HuH-7 (cell line): Measurements from ENCODE around the gene ESR2.
A peak's percentile ranks its signal among the peaks of the same experiment; 100 is the strongest.
"Not testable (repeated sequence)": the region's sequence is repeated elsewhere in the genome, so short reads cannot be mapped to it uniquely, and the experiment has no call there.

Source experiments
- DNase-seq: peaks from one replicate; pipeline ENCODE4 v3.0.0; 2011; ENCODE audit warnings: low spot score

The ESR2 gene

DNA sequence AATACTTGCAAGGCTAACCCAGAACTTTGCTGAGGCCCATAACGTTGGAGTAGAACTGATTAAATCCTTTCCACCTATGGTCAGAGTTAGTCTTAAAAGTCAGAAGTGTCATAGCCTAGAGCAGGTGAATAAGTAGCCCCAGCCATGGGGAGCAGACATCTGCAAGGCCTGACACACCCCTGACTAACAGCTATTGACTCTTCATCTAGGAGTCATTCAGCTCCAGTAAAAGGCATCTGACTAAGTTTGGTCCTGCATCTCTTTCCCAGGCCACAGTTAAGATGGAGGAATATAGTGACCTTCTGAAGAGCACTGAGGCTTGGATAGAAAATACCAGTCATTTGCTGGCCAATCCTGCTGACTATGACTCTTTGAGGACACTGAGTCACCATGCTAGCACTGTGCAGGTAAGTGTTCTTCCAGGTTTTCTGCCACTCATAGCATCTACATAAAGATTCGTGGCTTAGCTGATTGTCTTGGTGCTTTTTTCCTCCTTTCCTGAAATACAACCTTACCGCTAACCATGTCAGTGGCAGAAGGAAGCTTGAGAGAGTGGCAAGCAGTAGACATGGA lies 212.9 kb downstream of the ESR2 start:
- DNase-seq, result no peak

DNA sequence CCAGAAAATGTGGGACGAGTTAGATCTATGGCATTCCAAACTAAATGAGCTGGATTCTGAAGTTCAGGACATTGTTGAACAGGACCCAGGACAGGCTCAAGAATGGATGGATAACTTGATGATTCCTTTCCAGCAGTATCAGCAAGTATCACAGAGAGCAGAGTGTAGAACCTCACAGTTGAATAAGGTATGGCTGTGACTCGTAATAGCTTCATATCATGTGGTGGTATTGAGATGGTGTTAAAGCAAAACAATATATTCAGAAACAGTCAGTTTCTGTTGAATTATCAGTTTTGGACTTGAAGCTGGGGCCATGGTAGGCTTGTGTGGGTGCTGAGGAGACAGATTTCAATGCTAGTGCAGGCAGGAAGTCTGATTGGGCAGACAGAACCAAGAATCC lies 213.7 kb downstream of the ESR2 start:
- no peak for DNase-seq

DNA sequence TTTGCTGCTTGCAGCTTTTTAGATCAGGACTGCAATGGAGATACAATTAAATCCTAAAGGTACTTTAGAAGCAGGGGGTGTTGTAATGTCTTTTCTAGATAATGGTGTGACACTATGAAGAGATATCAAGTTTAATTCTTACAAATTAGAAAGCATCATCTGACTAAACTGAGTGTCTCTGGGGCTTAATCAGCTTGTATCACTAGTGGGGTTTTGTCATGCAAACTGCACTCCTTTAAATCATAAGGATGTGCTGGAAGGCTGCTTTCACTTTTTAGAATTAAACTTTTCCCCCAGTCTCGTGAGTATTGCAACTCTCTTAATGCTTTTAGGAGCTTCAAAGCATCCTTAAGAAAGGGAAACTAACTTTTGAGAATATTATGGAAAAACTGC lies 218.6 kb downstream of the ESR2 start:
- no peak for DNase-seq

DNA sequence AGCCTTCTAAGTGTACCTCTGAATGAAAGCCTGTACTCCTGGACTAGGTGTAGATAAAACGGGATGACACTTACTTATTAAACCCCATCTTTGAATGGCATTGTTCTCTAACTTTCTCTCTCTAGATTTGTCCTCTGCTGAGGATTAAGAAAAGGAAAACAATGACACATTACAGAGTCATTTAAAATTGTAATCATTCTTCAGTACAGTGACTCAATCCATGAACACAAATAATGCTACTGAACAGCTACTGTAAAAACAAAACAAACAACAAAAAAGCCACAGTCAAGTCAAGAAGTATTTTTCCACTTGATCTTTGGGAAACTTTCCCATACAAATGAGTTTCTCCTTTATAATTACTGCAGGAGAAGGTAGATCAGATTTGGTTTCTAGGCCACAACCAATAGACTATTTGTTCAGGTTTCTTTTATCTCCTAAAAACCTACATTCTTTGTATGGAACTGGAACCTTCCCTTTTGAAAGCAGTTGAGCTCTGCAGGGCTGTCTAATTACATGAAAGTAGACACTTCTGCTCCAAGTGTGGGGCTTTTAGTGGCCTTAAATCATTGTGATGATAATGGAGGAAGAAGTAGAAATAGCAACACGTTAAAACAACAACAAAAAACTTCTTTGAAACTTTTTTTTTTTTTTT lies 219.1 kb downstream of the ESR2 start:
- no peak for DNase-seq

DNA sequence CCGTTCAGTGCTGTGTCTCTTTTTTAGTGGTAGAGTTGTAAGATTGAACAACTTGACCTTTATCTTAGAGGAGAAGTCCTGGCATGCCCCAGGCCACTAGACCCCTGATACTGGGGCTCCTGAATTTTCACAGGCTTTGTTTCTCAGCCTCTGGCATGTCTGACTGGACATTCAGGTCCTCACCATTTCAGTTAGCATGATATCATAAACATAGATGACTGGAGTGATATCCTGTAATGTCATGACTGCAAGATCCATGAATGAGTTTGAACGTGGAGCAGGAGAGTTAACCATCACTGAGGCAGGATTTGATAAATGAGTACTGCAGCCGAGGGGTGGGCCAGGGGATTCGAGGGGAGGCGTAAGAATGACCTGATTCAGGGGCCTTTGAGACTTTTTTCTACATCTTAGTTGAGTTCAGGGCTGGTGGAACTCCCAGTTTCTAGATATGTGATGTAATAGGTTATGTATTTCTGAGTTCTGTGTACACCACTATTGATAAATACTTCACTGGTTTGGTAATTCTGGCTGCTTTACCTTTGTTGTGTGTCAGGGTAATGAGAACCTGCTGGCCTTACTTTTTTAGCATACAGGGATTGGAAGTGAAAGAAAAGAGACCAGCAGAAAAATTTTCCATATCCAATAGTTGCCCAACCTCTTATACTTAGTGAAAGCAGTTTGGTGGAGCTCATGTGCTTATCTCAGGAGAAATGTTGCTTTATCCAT lies 224.4 kb downstream of the ESR2 start:
- no peak for DNase-seq

DNA sequence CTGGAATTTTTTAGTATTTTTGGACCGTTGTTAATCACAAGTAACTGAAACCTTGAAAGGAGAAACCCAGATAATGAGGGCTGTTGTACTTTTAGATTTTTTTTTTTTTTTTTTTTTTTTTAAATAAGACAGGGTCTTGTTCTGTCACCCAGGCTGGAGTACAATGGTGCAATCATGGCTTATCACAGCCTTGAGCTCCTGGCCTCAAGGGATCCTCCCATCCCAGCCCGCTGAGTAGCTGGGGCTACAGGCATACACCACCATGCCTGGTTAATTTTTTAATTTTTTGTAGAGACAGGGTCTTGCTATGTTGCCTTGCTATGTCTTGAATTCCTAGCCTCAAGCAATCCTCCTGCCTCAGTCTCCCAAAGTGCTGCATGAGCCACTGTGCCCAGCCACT lies 229.7 kb downstream of the ESR2 start:
- no peak for DNase-seq

DNA sequence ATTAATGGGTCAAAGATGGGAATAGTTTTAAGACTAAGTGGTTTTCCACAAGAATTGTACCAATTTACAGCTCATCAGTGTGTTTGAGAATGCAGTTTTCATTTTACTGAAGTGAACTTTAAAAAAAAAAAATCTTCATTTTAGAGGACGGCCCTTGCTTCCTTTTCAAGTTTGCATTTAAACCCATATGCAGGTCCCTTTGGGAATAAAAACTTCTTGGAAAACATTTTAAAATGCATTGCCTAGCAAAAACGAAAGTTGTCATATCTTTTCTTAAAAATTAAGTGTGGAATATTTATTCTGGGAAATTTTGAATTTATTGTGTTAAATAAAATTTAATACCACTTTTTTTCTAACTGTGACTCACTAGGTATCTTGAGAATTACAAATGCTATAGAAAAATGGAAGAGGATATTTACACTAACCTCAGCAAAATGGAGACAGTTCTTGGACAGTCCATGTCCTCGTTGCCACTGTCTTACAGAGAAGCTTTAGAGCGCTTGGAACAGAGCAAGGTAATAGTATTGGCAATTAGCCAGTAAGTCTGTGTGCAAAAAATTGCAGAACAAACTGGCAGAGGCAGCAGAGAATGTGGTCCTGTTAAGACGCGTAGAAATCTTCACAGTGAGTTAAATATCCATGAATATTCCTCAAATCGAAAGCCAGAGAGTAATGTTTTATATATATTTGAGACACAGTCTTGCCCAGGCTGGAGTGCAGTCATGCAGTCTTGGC lies 231.6 kb downstream of the ESR2 start:
- DNase-seq, result no peak

DNA sequence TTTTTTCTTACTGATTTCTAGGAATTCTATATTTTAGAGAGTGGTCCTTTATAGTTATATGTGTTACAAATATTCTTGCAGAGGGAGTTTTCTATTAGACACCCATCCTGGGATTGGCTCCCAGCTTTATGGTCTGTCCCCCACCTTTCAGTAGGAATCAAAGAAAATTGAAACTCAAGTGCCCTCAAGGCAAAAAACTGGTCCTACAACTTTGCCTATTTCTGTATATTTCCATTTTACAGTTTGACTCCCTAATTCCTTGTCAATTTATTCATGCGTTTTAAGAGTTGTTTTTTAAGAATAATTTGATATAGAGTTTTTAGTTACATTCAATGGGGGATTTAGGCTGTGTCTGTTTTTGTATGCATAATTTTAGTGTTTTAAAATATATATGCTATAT lies 232.5 kb downstream of the ESR2 start:
- no peak for DNase-seq

DNA sequence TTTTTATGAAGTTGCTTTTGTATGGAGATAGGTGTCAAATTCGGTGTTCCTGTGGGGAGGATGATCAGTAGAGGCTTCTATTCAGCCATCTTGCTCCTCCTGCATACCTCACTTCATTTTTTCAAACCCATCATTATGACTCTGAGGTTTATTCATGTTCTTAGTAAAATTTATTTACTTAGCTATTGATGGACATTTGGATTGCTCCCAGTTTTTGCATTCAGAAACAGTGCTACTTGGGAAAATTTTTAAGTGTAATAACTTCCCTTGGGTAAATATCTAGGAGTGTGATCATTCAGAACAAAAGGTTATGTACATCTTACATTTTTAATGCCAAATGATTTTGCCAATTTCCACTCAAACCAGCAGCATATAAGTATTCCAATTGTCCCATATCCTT lies 233.1 kb downstream of the ESR2 start:
- DNase-seq, result no peak

DNA sequence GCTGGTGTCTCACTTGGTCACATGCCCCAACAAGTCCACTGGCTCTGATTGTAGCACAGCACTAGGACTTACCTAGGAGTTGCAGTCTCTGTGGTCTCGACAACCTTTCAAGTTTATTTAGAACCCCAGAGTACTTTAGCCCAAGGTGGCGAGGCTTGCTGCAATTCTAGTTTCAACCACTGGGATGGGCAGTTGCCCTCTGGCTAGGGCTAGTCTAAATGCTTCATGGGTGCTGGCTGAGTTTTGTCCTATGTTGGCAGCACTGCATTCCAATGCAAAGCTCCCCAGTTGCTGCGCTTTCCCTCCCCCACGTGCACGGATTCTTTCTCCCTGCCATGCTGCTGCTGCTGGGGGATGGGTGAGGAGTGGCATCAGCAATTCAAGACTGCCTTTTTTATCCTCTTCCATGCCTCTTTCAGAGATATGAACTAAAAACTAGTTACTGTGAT lies 233.5 kb downstream of the ESR2 start:
- peak; percentile 27 for DNase-seq

DNA sequence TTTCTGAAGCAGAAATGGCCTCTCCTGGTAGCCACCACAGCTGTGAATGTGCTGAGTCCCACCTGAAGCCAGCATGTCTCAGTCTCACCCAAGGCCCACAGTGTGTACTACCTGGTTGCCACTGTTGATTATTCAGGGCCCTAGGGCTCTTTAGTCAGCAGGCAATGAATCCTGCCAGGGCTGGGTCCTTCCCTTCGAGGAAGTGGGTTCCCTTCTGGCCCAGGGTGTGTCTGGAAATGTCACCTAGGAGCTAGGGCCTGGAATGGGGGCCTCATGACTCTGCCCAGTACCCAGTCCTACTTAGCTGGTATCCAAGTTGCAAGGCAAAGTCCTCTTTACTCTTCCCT lies 234.0 kb downstream of the ESR2 start:
- DNase-seq, result no peak

DNA sequence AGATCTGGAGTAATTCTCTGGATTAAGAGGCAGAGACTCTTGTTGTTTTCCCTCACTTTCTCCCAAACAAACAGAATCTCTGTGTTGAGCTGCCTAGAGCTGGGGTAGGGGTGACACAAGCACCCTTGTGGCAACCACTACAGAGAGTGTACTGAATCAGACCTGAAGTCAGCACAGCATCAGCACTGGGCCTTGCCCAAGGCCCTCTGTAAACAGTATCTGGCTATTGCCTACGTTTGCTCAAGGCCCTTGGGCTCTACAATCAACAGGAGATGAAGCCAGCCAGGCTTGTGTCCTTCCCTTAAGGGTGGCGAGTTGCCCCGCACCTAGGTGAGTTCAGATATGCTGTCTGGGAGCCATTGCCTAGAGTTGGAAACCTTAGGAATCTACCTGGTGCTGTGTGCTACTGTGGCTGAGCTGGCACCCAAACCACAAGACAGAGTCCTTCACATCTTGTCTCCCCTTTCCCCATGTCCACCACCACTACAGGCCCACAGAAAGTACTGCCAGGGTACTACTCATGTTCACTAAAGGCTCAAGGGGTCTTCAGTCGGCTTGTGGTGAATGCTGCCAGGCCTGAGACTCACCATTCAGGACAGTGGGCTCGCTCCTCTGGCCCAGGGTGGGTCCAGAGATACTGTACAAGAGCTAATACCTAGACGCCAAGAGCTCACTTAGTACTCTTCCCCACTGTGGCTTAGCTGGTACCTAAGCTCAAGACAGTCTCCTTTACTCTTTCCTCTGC lies 234.5 kb downstream of the ESR2 start:
- DNase-seq, result no peak

DNA sequence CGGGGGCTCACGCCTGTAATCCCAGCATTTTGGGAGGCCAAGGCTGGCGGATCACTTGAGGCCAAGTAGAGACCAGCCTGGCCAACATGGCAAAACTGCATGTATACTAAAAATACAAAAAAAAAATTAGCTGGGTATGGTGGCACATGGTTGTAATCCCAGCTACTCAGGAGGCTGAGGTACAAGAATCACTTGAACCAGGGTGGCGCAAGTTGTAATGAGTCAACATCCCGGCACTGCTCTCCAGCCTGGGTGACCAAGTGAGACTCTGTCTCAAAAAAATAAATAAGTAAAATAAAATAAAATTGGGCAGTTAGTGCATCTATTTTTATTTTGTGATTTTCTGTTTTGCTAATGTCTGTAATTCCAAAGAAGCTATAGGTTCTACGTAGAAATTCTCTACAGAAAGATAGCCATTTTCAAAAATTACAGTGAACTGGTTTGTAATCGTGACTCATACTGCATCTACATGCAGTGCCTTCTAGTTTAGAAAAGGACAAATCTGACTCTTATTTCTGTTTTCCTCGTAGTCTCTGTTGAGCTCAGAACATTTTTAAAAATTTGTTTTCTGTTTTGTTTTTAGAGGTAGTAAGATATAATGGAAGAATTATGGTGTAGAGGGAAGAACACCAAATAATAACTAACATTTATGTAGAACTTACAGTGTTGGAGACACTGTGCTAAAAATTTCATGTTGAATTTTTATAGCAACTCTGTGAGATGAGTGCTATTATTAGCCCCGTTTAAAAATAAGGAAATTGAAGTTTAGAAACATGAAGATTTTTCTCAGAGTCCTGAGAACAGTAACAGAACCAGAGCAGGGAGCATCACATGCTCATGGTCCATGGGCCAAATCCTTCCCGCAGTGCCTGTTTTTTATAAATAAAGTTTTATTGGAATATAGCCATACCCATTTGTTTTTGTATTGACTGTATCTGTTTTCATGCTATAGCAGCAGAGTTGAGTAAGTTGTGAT lies 240.2 kb downstream of the ESR2 start:
- no peak for DNase-seq

DNA sequence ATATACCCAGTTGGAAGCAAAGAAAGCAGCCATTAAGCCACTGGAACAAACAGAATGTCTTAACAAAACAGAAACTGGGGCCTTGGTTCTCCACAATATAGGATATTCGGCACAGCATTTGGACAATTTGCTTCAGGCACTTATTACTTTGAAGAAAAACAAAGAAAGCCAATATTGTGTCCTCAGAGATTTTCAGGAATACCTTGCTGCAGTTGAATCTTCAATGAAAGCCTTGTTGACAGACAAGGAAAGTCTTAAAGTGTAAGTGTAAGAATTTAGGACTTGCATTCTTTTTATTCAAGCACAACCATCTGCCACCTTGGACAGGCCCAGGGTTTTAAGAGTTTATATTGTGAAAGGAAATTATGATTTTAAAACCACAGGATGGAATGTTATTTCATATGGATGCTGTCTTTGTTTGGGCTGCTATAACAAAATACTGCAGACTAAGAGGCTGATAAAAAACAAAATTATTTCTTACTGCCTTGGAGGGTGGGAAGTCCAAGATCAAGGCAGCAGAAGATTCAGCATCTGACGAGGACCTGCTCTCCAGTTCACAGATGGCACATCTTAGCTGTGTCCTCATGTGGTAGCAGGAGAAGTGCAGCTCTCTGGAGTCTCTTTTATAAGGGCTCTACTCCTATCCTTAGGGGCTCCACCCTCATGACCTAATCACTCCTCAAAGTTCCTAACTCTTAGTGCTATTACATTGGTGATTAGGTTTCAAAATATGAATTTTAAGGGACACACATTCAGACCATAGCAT lies 244.4 kb downstream of the ESR2 start:
- no peak for DNase-seq

DNA sequence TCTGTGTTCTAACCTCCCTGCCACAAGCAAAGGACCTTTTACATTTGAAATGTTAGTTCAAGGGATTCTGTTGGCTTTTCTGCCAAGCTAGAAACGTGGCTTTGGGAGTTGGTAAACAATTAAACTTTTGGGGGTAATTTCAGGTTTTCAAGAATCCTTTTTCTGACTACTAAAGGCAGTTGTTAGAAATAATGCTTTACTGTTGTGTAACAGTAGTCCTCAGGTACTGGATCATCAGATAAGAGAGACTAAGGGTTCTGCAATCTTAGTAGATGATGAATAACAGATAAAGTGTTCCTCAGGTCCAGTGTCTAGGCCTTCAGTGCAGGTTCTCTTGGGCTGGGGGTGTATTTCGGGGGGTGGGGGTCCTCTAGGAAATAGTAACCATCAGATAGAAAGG lies 249.1 kb downstream of the ESR2 start:
- no peak for DNase-seq

DNA sequence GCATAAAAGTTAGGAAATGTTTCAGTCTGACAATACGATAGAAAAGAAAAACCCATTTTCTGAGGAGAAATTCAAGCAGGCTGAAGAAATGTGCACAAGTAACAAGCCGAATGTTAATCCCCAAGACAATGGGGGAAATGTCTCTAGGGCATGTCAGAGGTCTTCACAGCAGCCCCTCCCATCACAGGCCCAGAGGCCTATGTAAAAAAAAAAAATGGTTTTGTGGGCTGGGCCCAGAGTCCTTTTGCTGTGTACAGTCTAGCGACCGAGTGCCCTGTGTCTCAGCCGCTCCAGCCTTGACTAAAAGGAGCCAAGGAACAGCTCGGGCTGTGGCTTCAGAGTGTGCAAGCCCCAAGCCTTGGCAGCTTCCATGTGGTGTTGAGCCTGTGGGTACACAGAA lies 250.9 kb downstream of the ESR2 start:
- DNase-seq, result not testable (repeated sequence)

DNA sequence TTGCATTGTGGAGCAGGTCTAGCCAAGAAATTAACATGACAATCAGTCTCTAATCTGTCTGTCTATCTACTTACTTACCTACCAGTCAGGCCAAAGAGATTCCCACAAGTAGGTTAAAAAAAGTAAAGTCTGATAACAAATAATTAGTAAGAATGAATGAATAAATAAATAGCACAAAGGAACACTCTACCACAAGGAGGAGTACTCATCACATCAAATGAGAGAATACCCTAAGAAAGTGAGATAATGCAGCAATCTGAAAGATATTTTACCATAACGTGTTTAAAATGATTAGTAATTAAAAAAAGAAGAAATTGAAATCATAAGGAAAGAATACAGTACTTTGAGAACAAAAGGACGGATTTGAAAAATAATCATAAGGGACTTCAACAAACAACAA lies 254.1 kb downstream of the ESR2 start:
- no peak for DNase-seq

DNA sequence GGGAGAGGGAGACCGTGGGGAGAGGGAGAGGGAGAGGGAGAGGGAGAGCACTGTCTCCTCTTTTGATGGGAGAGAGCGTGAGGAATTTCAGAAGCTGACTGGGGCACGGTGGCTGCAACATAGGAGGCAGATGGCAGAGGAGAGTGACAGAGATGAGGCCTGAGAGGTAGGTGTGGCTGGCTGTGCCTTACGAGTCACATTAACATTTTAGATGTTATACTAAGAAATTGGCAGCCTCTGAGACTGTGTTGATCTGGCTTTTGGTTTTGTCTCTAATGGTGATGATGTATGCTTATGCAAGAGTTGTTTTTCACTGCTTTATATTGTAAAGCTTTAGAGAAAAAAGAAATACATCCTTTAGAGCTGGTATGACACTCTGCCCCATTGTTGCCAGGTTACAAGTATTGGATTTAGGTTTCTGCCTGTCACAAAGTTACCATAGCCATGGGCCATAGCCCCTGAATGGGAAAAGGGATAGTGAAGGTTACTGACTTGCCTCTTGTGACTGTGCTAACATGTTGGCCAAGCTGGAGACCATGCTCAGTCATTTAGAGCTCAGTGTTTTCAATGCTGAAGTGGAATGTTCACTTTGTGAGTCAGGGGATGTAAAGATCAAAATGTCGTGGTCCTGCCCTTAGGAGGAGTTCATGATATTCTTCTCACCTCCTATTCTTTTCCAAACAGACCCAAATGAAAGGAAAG lies 255.2 kb downstream of the ESR2 start:
- DNase-seq, result no peak

DNA sequence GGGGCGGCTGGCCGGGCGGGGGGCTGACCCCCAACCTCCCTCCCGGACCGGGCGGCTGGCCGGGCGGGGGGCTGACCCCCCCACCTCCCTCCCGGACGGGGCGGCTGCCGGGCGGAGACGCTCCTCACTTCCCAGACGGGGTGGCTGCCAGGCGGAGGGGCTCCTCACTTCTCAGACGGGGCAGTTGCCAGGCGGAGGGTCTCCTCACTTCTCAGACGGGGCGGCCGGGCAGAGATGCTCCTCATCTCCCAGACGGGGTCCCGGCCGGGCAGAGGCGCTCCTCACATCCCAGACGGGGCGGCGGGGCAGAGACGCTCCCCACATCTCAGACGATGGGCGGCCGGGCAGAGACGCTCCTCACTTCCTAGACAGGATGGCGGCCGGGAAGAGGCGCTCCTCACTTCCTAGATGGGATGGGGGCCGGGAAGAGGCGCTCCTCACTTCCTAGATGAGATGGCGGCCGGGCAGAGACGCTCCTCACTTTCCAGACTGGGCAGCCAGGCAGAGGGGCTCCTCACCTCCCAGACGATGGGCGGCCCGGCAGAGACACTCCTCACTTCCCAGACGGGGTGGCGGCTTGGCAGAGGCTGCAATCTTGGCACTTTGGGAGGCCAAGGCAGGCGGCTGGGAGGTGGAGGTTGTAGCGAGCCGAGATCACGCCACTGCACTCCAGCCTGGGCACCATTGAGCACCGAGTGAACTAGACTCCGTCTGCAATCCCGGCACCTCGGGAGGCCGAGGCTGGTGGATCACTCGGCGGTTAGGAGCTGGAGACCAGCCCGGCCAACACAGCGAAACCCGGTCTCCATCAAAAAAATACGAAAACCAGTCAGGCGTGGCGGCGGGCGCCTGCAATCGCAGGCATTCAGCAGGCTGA lies 256.1 kb downstream of the ESR2 start:
- not testable (repeated sequence) for DNase-seq
